ENCODE results near the gene FAM200B. TPM values are rescaled to one million over a fixed set of nuclear protein-coding genes. Genes with fewer than 3 reads are reported as not detected.
A peak's percentile ranks its signal among the peaks of the same experiment; 100 is the strongest.

FAM200B gene
- total and polyA plus RNA-seq, 2 experiments from 2014 or later: 33.2 to 74.6 TPM

DNA sequence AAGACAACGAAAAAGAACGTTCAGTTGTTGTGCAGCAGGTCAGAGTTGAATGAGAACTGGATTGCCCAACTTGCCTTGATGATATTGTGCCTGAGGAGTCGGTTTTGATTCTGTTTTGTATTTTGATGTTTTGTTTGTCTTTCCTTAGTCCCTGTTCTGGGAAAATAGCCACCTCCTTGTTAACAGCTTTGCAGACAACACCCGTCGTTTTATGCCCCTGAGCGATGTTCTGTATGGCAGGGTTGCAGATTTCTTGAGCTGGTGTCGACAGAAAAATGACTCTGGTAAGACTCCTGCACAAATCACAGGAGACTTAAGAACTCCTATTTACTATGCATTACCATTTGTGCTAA lies 25.7 kb downstream of the FAM200B start:
- H2AFZ ChIP-seq: peak overlapping the region; percentile 26
- in situ Hi-C loops (cut with MboI): no loop called here
- no peaks in the 10 kb centered on the region for H3K36me3 ChIP-seq (ENCODE audit: low read depth)
- no peak overlapping the region for H3K9ac ChIP-seq
- TF ChIP-seq EZH2 (IDR thresholded peaks at IDR 0.05; ENCODE audit: insufficient read depth, poor library complexity, severe bottlenecking): no peak
- no peak for TF ChIP-seq EZH2phosphoT487 (IDR thresholded peaks at IDR 0.05; ENCODE audit: insufficient read depth, low read depth)
- 11 to 16% methylated on average over 7 of the region's 7 CpGs for WGBS, 2 experiments (ENCODE audit: low coverage in 1 of 2, low lambda C conversion rate in 2 of 2, missing lambda C conversion rate in 2 of 2)
- no peak overlapping the region for H3K4me3 ChIP-seq
- no peaks in the 10 kb centered on the region for H3K9me2 ChIP-seq (ENCODE audit: insufficient read depth)
- H4K20me1 ChIP-seq (ENCODE audit: insufficient read depth): no peaks in the 10 kb centered on the region
- H3K9me3 ChIP-seq (ENCODE audit: low read depth): no peaks in the 10 kb centered on the region
- H3K4me2 ChIP-seq (ENCODE audit: unreplicated experiment): no peak overlapping the region
- no peaks in the 10 kb centered on the region for H3K79me2 ChIP-seq (ENCODE audit: insufficient read depth)
- no peak overlapping the region for H3K27ac ChIP-seq
- peaks cover 12% of the 10 kb centered on the region; the same call in 1 of the 2 replicates for H3K4me1 ChIP-seq (ENCODE audit: insufficient read depth)
- H3K27me3 ChIP-seq (replicated peaks; ENCODE audit: insufficient read depth): no peaks in the 10 kb centered on the region
- peak; percentile 26 for DNase-seq
- 0 out of 2 replicates have a peak, but pooled peaks cover 9% of the 10 kb centered on the region for H3F3A ChIP-seq (ENCODE audit: insufficient read depth)

DNA sequence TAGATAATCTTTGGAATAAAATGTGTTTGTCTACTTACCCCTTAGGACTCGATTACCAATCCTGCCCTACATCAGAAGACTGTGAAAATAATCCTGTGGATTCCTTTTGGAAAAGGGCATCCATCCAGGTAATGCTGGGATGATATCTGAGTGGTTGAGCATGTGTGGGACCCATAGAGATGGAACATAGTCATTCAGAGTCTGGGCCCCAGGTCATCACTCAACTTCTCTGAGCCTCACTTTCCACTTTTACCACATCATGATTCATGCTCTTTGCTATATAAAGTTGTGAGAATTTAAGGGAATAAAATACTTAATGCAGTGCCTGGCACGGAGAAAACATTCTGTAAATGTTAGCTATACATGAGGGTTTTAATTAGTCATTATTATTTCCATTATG lies 30.1 kb downstream of the FAM200B start:
- Histone ChIP-seq H3K79me2 (ENCODE audit: insufficient read depth) (no peaks in the 10 kb centered on the region), H3K4me3 (no peak overlapping the region), H4K20me1 (ENCODE audit: insufficient read depth) (no peaks in the 10 kb centered on the region), H3K4me2 (ENCODE audit: unreplicated experiment) (no peak overlapping the region), H3K27ac (no peak overlapping the region), H3F3A (ENCODE audit: insufficient read depth) (peaks cover 9% of the 10 kb centered on the region), H3K4me1 (ENCODE audit: insufficient read depth) (peaks cover 34% of the 10 kb centered on the region), H3K9ac (no peak overlapping the region), H3K36me3 (ENCODE audit: low read depth) (no peaks in the 10 kb centered on the region), H3K9me3 (ENCODE audit: low read depth) (no peaks in the 10 kb centered on the region), H3K9me2 (ENCODE audit: insufficient read depth) (no peaks in the 10 kb centered on the region), H2AFZ (no peak overlapping the region), H3K27me3 (replicated peaks; ENCODE audit: insufficient read depth) (no peaks in the 10 kb centered on the region)
- no peak for TF ChIP-seq EZH2 (IDR thresholded peaks at IDR 0.05; ENCODE audit: insufficient read depth, poor library complexity, severe bottlenecking)
- in situ Hi-C loops (cut with MboI): no loop called here
- no peak for DNase-seq
- WGBS, 2 experiments (ENCODE audit: low coverage in 1 of 2, low lambda C conversion rate in 2 of 2, missing lambda C conversion rate in 2 of 2): 89 to 91% methylated on average over 2 of the region's 2 CpGs

DNA sequence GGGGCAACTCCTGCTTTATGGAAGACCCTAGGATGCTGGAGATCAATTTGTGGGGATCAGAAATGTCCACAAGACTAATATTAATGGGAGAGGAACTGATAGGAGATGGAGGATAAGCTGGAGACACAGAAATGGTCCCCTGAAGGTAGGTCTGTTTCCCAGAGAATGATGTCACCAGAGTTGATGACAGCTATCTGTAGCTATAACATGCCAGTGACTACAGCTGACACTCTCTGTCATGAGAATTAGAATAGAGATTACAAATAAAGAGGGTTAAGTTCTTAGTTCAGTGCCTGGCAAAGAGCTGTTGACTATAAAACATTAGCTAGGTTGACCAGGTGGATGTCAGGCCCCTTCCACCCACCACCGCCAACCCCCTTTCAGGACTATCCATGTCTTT lies 30.6 kb downstream of the FAM200B start:
- no peak overlapping the region for H3K27ac ChIP-seq
- no peaks in the 10 kb centered on the region for H3K27me3 ChIP-seq (replicated peaks; ENCODE audit: insufficient read depth)
- H2AFZ ChIP-seq: no peak overlapping the region
- H3K36me3 ChIP-seq (ENCODE audit: low read depth): no peaks in the 10 kb centered on the region
- no peaks in the 10 kb centered on the region for H3K79me2 ChIP-seq (ENCODE audit: insufficient read depth)
- H3K9me2 ChIP-seq (ENCODE audit: insufficient read depth): no peaks in the 10 kb centered on the region
- H3K4me3 ChIP-seq: no peak overlapping the region
- peaks cover 34% of the 10 kb centered on the region for H3K4me1 ChIP-seq (ENCODE audit: insufficient read depth)
- no peak overlapping the region for H3K4me2 ChIP-seq (ENCODE audit: unreplicated experiment)
- peaks cover 13% of the 10 kb centered on the region for H3F3A ChIP-seq (ENCODE audit: insufficient read depth)
- H4K20me1 ChIP-seq (ENCODE audit: insufficient read depth): no peaks in the 10 kb centered on the region
- H3K9ac ChIP-seq: no peak overlapping the region
- no peak for DNase-seq
- no peaks in the 10 kb centered on the region for H3K9me3 ChIP-seq (ENCODE audit: low read depth)
- WGBS, 2 experiments (ENCODE audit: low coverage in 1 of 2, low lambda C conversion rate in 2 of 2, missing lambda C conversion rate in 2 of 2): 91 to 100% methylated on average over 1 of the region's 1 CpG
- no peak for TF ChIP-seq EZH2phosphoT487 (IDR thresholded peaks at IDR 0.05; ENCODE audit: insufficient read depth, low read depth)
- no peak for TF ChIP-seq EZH2 (IDR thresholded peaks at IDR 0.05; ENCODE audit: insufficient read depth, poor library complexity, severe bottlenecking)
- in situ Hi-C loops (cut with MboI): no loop called here

DNA sequence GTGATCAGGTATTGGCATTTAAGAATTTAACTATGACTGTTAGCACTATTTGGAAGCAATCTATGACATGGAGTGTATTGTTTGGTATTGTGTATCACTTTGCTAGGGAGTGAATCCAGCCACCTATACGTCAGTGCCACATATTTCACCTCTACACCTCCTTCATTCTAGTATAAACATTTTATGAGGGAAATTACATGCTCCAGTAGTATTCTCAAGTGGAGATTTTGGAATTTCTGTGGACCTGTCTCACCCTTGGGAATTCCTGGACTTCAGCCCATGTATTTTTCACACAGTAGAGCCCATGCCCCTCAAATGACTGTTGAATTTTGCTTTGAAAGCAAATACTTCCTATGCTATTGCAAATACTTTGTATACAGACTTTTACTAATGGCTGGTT lies 32.5 kb downstream of the FAM200B start:
- peaks cover 16% of the 10 kb centered on the region for H3F3A ChIP-seq (ENCODE audit: insufficient read depth)
- no peak for TF ChIP-seq EZH2phosphoT487 (IDR thresholded peaks at IDR 0.05; ENCODE audit: insufficient read depth, low read depth)
- TF ChIP-seq EZH2 (IDR thresholded peaks at IDR 0.05; ENCODE audit: insufficient read depth, poor library complexity, severe bottlenecking): no peak
- no peaks in the 10 kb centered on the region for H3K9me2 ChIP-seq (ENCODE audit: insufficient read depth)
- no peaks in the 10 kb centered on the region for H3K27me3 ChIP-seq (replicated peaks; ENCODE audit: insufficient read depth)
- no peaks in the 10 kb centered on the region for H3K36me3 ChIP-seq (ENCODE audit: low read depth)
- no peak overlapping the region; the same call in 1 of the 2 replicates for H2AFZ ChIP-seq
- H3K9me3 ChIP-seq (ENCODE audit: low read depth): no peaks in the 10 kb centered on the region
- no peak overlapping the region for H3K4me2 ChIP-seq (ENCODE audit: unreplicated experiment)
- H3K4me1 ChIP-seq (ENCODE audit: insufficient read depth): peaks cover 41% of the 10 kb centered on the region
- H3K4me3 ChIP-seq: no peak overlapping the region
- in situ Hi-C loops (cut with MboI): no loop called here
- WGBS, 2 experiments (ENCODE audit: low coverage in 1 of 2, low lambda C conversion rate in 2 of 2, missing lambda C conversion rate in 2 of 2): 95 to 96% methylated on average over 1 of the region's 1 CpG
- no peak overlapping the region for H3K9ac ChIP-seq
- H3K27ac ChIP-seq: no peak overlapping the region
- H4K20me1 ChIP-seq (ENCODE audit: insufficient read depth): no peaks in the 10 kb centered on the region
- H3K79me2 ChIP-seq (ENCODE audit: insufficient read depth): no peaks in the 10 kb centered on the region
- DNase-seq: no peak
